GM21786 (cell line): ENCODE data around the gene OTC.

ENCODE experiments used
- ATAC-seq: cut with Tn5 transposase; IDR thresholded peaks from one replicate; pipeline ENCODE4 v1.9.1; 2021; ENCODE audit not compliant: unreplicated experiment

The OTC gene

DNA sequence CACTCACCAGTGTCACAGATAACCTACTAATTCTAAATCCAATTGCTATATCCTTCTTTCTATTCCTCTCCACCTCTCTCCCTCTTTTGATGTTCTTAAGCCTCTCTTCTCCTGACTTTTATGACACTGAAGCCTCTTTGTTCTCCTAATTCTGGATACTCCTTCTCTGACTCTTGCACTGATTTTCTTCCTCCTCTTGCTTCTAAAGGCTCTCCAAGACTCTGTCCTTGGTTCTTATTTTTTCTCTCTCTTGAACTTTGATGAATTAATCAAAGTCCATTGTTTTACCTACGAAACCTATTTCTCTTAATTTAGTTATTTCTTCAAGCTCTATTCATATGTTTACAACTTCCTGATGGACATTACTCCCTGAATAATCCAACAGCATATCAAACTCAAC lies 113.3 kb downstream of the OTC start:
- ATAC-seq: no peak

DNA sequence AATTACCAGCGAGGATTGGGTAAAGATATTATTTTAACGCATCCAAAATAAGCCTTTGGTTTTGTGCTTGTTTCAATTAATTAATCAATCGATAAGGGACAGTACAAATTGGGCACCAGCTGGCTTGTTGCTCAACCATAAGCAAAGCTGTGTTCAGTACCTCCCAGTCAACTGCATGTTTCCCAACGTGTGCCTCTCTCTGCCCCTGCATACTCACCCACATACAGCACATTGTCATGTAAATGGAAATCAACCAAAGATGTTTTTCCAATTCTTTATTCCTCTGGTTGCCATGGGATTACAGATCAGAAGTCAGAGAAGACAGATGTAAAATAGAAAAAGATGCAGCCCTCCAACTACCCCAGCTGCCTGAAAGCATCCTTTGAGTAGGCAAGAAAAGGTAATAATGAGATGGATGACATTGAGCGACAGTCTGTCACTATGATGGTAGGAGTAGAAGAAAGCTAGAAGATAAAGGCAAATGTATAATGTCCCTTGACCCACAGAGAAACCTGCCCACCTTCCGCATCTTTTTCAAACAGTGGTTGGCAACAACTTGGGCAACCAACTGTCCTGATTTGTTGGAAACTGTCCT lies 116.3 kb downstream of the OTC start:
- no peak for ATAC-seq
